GM06990 (cell line): ENCODE results near the gene AIFM3.

Source experiments
- DNase-seq: peaks from one replicate; pipeline ENCODE4 v3.0.0-alpha.2; 2011; ENCODE audit not compliant: insufficient read length; ENCODE audit errors: extremely low read depth
- H3K27me3 ChIP-seq: replicated peaks from 2 replicates; pipeline ENCODE4 v1.6.0; 2011; ENCODE audit warnings: low read length; ENCODE audit not compliant: control insufficient read depth, insufficient read depth
- H3K36me3 ChIP-seq: 2 replicates; pipeline ENCODE4 v1.5.1; 2011; ENCODE audit warnings: low read length; ENCODE audit not compliant: control insufficient read depth, insufficient read depth
- H3K4me3 ChIP-seq: replicated peaks from 2 replicates; pipeline ENCODE4 v1.5.1; 2011; ENCODE audit warnings: low read depth, mild to moderate bottlenecking, control low read depth, low read length
- TF ChIP-seq, protein P1 (sequence below): IDR thresholded peaks from 2 replicates; pipeline ENCODE4 v1.5.1; 2011; ENCODE audit warnings: low read length, control low read depth, mild to moderate bottlenecking, inconsistent platforms; ENCODE audit not compliant: insufficient read depth, poor library complexity, severe bottlenecking

The AIFM3 gene

DNA sequence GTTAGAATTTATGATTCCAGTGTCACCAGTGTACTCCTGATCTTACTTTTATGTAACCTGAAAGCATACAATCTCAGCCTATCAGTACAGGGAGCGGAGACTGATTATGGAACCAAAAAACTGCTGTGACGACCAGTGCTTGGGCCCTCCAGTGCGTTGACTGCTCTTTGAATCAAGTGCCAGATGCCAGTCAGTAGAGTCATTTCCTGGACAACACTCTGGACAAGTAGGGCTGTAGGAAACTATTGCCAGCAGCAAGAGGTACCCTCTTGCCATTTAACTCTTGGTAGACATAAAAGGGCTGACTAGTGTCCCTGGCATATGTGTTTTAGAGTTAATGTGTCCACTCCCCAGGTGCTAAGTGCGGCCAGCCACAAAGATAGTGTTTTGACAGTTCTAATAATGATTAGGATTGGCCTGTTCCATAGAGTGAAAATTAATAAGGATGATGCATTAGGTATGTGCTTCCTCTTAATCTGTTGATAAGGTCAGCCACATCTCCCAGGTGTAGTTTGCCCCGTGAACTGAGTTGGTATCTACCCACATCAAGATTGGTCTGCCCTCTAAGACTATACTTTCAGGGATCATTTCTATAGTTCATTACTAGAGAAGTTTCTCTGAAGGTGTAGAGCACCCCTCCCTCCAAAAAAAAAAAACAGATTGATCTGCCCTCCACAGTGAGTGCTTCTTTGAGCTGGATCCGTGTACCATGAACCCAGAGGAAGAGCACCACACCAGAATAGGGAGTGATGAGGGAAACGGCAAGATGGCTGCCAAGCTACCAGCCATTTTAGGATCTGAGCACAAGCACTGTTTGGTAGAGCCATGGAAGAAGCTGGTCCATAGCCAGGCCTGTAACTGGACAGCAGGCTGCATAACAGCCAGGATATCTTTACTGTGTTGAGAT, 20.7 kb upstream of the AIFM3 start:
- peaks cover 12% of the 10 kb centered on the region for H3K36me3 ChIP-seq
- no peaks in the 10 kb centered on the region for H3K27me3 ChIP-seq
- no peak for DNase-seq
- no peak overlapping the region for H3K4me3 ChIP-seq
- TF ChIP-seq, protein P1, sequence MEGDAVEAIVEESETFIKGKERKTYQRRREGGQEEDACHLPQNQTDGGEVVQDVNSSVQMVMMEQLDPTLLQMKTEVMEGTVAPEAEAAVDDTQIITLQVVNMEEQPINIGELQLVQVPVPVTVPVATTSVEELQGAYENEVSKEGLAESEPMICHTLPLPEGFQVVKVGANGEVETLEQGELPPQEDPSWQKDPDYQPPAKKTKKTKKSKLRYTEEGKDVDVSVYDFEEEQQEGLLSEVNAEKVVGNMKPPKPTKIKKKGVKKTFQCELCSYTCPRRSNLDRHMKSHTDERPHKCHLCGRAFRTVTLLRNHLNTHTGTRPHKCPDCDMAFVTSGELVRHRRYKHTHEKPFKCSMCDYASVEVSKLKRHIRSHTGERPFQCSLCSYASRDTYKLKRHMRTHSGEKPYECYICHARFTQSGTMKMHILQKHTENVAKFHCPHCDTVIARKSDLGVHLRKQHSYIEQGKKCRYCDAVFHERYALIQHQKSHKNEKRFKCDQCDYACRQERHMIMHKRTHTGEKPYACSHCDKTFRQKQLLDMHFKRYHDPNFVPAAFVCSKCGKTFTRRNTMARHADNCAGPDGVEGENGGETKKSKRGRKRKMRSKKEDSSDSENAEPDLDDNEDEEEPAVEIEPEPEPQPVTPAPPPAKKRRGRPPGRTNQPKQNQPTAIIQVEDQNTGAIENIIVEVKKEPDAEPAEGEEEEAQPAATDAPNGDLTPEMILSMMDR = no peak

DNA sequence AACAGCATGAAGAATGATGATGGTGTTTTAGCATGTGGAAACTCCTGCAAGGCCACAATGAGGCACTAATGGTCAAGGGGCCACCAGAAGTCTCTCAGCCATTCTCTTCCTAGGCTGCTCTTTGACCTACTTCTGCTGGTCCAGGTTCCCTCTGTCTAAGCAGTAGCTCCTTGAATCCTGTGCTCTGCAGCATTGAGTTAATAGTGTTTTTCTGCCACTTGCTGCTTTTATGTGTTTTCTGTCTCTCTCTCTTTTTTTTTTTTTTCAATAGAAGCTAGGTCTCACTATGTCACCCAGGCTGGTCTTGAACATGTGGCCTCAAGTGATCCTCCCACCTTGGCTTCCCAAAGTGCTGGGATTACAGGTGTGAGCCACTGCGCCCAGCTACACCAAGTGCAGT, 20.1 kb upstream of the AIFM3 start:
- no peak for DNase-seq
- Histone ChIP-seq H3K27me3 (no peaks in the 10 kb centered on the region), H3K4me3 (no peak overlapping the region), H3K36me3 (peaks cover 17% of the 10 kb centered on the region)
- TF ChIP-seq, protein P1 = no peak

DNA sequence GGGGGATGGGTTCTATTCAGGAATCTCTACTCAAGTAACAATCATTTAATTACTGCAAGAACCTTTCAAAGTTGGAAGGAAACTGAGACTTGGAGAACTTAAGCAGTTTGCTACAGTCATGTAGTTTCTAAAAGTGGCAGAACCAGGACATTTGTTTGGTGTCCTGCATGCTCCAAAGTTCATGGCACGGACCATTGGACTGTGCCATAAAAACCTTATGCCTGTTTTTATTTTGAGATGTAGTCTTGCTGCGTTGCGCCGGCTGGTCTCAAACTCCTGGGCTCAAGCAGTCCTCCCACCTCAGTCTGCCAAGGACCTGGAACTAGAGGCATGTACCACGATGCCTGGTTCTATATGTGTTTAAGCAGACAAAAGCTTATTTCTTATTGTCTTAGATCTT, 18.6 kb upstream of the AIFM3 start:
- Histone ChIP-seq H3K4me3 (no peak overlapping the region), H3K36me3 (peaks cover 21% of the 10 kb centered on the region), H3K27me3 (no peaks in the 10 kb centered on the region)
- DNase-seq = no peak
- TF ChIP-seq, protein P1 = no peak

DNA sequence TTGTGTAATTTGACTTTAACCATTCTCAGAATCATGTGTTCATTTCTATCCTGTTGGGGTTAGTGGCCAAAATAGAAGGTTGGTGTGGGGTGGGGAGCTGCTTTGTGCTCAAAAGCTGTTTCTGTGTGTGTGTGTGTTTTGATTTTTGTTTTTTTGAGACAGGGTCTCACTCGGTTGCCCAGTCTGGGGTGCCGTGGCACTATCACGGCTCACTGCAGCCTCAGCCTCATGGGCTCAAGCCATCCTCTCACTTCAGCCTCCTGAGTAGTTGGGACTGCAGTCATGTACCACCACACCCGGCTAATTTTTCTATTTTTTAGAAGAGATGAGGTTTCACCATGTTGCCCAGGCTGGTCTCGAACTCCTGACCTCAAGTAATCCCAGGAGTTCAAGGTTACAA, 18.1 kb upstream of the AIFM3 start:
- no peak for DNase-seq
- Histone ChIP-seq H3K27me3 (no peaks in the 10 kb centered on the region), H3K4me3 (no peak overlapping the region), H3K36me3 (peaks cover 25% of the 10 kb centered on the region)
- TF ChIP-seq, protein P1 = no peak

DNA sequence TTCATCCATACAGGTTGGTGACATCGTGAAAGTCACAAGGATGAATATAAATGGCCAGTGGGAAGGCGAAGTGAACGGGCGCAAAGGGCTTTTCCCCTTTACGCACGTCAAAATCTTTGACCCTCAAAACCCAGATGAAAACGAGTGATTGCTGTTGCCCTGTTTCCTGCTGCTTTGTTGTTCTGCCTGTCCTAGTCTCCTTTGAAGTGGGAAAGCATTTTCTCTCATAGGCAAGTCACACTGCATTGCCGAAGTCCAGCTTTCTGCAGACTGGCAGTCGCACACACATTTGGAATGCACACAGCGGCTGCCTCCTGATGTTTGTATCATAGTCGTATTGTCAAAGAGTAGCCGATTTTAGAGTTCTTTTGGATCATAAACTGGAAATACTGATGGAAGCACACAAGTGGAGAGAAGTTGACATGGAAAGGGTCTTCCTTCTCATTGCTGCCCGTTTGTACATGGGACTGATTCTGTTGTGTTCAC, 17.3 kb upstream of the AIFM3 start:
- Histone ChIP-seq H3K36me3 (peaks cover 27% of the 10 kb centered on the region), H3K4me3 (no peak overlapping the region), H3K27me3 (no peaks in the 10 kb centered on the region)
- TF ChIP-seq, protein P1 = no peak
- no peak for DNase-seq
